K562 (cell line): ENCODE results near the gene PCSK6. TPM values are rescaled to one million over a fixed set of nuclear protein-coding genes. Genes with fewer than 3 reads are reported as not detected.

ENCODE experiments used
- ATF3 ChIP-seq, 2 experiments: fragments of 450-650 bp in 1 of 2; sonication (generic) in 1 of 2; formaldehyde crosslinking in 1 of 2; IDR thresholded peaks in 1 of 2; conservative IDR thresholded peaks in 1 of 2; 2 replicates each; pipeline versions ENCODE4 v1.6.1 to v1.8.1; 2016 to 2023; ENCODE audit warnings: mild to moderate bottlenecking in 2 of 2, moderate library complexity in 2 of 2, inconsistent platforms in 1 of 2, missing genetic modification reagents in 1 of 2
- BCL6 ChIP-seq: fragments of 250-450 bp; sonication (Bioruptor Pico); IDR thresholded peaks from 2 replicates; pipeline ENCODE4 v1.4.0; 2020
- CBFA2T2 ChIP-seq: fragments of 450-650 bp; conservative IDR thresholded peaks from 2 replicates; pipeline ENCODE4 v1.6.1; 2017; ENCODE audit warnings: mild to moderate bottlenecking
- ELF4 ChIP-seq: fragments of 450-650 bp; formaldehyde crosslinking; IDR thresholded peaks from 2 replicates; pipeline ENCODE4 v1.4.0; 2022; ENCODE audit warnings: missing genetic modification characterization
- ETS1 ChIP-seq: conservative IDR thresholded peaks from 2 replicates; pipeline ENCODE4 v1.6.1; 2011; ENCODE audit warnings: low read depth, mild to moderate bottlenecking, low read length; ENCODE audit not compliant: control insufficient read depth
- HES1 ChIP-seq: fragments of 450-650 bp; IDR thresholded peaks from 2 replicates; pipeline ENCODE4 v1.6.1; 2016; ENCODE audit warnings: low read depth, mild to moderate bottlenecking, moderate library complexity
- HNRNPUL1 ChIP-seq: fragments of 200-400 bp; formaldehyde crosslinking; IDR thresholded peaks from 2 replicates; pipeline ENCODE4 v1.6.1; 2017; ENCODE audit warnings: low read length
- KAT7 ChIP-seq: sonication (generic); formaldehyde crosslinking; IDR thresholded peaks from 2 replicates; pipeline ENCODE4 v1.8.0; 2022; ENCODE audit warnings: missing genetic modification reagents, mild to moderate bottlenecking, borderline replicate concordance
- MAFF ChIP-seq: IDR thresholded peaks from 2 replicates; pipeline ENCODE4 v1.6.1; 2012; ENCODE audit warnings: low read length, improper control_type of control experiment
- MGA ChIP-seq: fragments of 450-650 bp; IDR thresholded peaks from 2 replicates; pipeline ENCODE4 v1.6.1; 2016; ENCODE audit warnings: mild to moderate bottlenecking, moderate library complexity
- NCOA1 ChIP-seq: fragments of 450-650 bp; IDR thresholded peaks from 2 replicates; pipeline ENCODE4 v1.6.1; 2016; ENCODE audit warnings: low read depth
- PML ChIP-seq: IDR thresholded peaks from 2 replicates; pipeline ENCODE4 v1.6.1; 2012; ENCODE audit warnings: low read length, inconsistent platforms
- polyA plus RNA-seq, 8 experiments: library from polyadenylated mRNA; depleted of rRNA in 4 of 8; stranded (reverse) in 5 of 8; unstranded in 3 of 8; fragments of >200 nt; fragmentation: Nextera tagmentation in 2 of 8; fragmentation: Illumina TruSeq in 1 of 8; extraction: Ambion mirVana in 2 of 8; extraction: Trizol in 1 of 8; gene quantifications; 2 replicates each; pipeline versions ENCODE4 v1.2.1 to v1.2.3, GENCODE V29; 2011 to 2014; ENCODE audit warnings: inconsistent platforms in 1 of 8, missing spikeins in 1 of 8
- total RNA-seq, 7 experiments: library from RNA; depleted of rRNA in 6 of 7; stranded (reverse); fragments of >200 nt in 6 of 7; fragmentation: Illumina TruSeq in 2 of 7; extraction: Trizol in 2 of 7; gene quantifications; 2 replicates each; pipeline versions ENCODE4 v1.2.1 to v1.2.3, GENCODE V29; 2011 to 2021; ENCODE audit warnings: low replicate concordance in 1 of 7

The PCSK6 gene
- total and polyA plus RNA-seq, 9 of the 15 experiments (the other 6 are each of a cell fraction or from before 2014, with no cell fraction given) = 2.2 to 32.6 (median 14.5) TPM

- TF ChIP-seq MGA = peak; percentile 73
- peak; percentile 78 for TF ChIP-seq CBFA2T2
- peak; percentile 77 for TF ChIP-seq HES1
- 0 out of 2 replicates have a peak, but pooled peaks have one; percentile 75 for TF ChIP-seq KAT7 (CRISPR knock-in tag)
- TF ChIP-seq BCL6 (CRISPR knock-in tag) = no peak
- peak; percentile 26; the same call in 1 of the 2 replicates for TF ChIP-seq PML
- peak; percentile 97 for TF ChIP-seq ATF3 (IDR thresholded peaks at IDR 0.05)
- no peak for TF ChIP-seq ATF3 (CRISPR knock-in tag; conservative IDR thresholded peaks at IDR 0.05)
- peak; percentile 1; the same call in 1 of the 2 replicates for TF ChIP-seq MAFF
- no peak for TF ChIP-seq ETS1
- TF ChIP-seq ELF4 (CRISPR knock-in tag) = no peak
- no peak for TF ChIP-seq HNRNPUL1
- TF ChIP-seq NCOA1 = peak; percentile 78; the same call in 1 of the 2 replicates
These were observed 43.7 kb downstream of the PCSK6 start (continued) for GRCh38 chr15:101445562-101446517.
